ENCODE data around the gene PTPRT. TPM values are rescaled to one million over a fixed set of nuclear protein-coding genes. Genes with fewer than 3 reads are reported as not detected.

The PTPRT gene
- total RNA-seq, 1 donor = 0.72 TPM

DNA sequence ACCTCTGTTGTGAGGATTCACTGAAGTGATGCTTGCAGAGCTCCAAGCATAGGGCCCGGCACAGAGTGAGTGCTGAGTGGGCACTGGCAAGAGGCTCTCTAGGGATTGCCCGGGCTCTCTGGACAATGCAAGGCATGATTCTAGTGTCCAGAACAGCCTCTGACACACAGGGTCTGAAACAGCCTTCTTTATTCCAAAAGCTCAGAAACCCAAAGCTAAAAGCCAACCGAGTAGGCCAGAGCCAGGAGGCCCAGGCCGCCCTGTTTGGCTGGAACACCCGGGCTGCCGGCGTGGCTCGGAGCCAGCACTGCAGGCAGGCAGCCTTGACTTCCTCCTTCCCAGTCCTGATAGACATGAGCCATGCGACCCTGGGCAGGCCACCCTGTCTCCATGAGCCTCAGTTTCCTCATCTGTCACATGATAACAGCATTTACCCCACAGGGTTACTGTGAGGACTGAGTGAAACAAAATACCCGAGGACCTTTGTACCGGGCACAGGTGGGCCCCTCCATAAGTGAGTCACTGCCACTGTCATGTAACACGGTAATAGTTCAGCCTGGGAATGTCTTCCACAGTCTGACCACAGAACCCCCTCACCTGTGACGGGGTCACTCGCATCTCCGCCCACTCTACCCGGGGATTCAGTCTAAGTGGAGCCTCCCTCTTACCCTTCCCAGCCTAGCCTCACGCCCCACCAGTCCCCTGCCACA, 51.5 kb downstream of the PTPRT start:
- TF ChIP-seq, protein P1, sequence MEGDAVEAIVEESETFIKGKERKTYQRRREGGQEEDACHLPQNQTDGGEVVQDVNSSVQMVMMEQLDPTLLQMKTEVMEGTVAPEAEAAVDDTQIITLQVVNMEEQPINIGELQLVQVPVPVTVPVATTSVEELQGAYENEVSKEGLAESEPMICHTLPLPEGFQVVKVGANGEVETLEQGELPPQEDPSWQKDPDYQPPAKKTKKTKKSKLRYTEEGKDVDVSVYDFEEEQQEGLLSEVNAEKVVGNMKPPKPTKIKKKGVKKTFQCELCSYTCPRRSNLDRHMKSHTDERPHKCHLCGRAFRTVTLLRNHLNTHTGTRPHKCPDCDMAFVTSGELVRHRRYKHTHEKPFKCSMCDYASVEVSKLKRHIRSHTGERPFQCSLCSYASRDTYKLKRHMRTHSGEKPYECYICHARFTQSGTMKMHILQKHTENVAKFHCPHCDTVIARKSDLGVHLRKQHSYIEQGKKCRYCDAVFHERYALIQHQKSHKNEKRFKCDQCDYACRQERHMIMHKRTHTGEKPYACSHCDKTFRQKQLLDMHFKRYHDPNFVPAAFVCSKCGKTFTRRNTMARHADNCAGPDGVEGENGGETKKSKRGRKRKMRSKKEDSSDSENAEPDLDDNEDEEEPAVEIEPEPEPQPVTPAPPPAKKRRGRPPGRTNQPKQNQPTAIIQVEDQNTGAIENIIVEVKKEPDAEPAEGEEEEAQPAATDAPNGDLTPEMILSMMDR (IDR thresholded peaks at IDR 0.05; ENCODE audit: insufficient read depth, low read length) = no peak
- no peak for DNase-seq (ENCODE audit: low read depth)
- H3K4me3 ChIP-seq (ENCODE audit: low read depth, low read length) = no peak overlapping the region

DNA sequence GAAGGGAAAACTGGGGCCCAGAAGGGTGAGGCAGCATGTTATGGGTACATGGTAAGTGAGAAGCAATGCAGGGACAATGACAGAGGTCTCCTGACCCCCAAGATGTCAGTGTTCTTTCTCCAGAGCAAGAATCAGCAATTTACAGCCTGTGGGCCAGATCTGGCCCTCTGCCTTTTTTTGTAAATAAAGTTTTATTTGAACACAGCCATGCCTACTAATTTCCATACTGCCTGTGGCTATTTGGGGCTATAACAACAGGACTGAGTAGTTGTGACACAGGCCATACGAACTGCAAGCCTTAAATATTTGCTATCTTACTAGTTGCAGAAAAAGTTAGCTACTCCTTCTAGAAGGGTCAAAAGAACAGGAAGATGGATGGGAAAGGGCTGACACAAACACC, 52.5 kb downstream of the PTPRT start:
- no peak for DNase-seq (ENCODE audit: low read depth)
- TF ChIP-seq, protein P1 (IDR thresholded peaks at IDR 0.05; ENCODE audit: insufficient read depth, low read length) = no peak
- H3K4me3 ChIP-seq (ENCODE audit: low read depth, low read length) = no peak overlapping the region

DNA sequence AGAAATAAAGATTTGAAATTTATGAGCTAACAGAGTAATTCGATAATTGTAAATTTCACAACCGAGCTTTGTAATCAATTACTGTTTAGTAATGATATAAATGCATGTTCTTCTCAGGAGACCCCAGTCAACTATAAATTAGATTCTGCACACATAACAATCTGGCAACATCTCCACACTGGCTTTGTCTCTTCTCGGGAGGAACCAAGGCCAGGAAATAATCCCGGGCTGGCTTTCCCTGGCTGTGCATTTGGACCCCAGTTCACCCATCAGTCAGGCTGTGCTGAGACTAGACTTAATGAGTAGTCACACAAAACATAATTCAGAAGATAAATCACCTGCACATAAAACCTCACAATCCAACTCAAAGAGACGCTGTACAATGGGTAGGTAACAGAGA, 65.5 kb downstream of the PTPRT start:
- DNase-seq (ENCODE audit: low read depth) = no peak
- TF ChIP-seq, protein P1 (IDR thresholded peaks at IDR 0.05; ENCODE audit: insufficient read depth, low read length) = no peak
- no peak overlapping the region for H3K4me3 ChIP-seq (ENCODE audit: low read depth, low read length)

DNA sequence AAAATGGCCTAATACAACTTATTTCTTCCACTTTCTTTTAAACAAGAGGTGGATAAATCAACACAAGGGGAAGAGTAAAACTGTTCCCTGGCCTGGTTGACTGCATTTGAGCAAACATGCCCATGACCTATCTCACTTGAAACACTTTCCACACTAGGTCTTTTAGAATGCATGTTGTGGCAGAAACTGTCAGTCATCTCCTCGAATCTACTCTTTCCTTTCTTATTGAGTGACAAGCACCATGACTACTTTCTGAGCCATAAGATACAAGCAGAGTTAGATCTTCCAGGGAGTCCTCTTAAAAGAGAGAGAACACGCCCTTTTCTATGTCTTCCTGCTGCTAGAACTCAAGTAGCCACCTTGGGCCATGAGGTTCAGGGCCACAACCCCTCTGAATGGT, 66.5 kb downstream of the PTPRT start:
- no peak for DNase-seq (ENCODE audit: low read depth)
- no peak overlapping the region for H3K4me3 ChIP-seq (ENCODE audit: low read depth, low read length)
- TF ChIP-seq, protein P1 (IDR thresholded peaks at IDR 0.05; ENCODE audit: insufficient read depth, low read length) = no peak

DNA sequence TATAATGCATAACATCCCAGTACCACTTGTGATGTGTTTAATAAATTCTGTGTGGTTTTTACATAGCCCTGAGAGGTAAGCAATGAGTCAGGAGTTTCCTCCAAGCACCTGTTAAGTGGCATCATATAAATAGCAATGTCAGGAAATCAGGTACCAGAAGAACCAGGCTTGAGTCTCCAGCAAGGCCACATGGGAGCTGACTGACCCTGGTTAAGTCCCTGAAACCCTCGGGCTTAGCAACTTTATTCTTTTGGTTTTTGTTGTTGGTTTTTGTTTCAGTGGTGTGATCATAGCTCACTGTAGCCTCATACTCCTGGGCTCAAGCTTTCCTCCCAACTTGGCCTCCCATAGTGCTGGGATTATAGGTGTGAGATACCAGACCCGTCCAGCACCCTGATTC, 70.0 kb downstream of the PTPRT start:
- TF ChIP-seq, protein P1 (IDR thresholded peaks at IDR 0.05; ENCODE audit: insufficient read depth, low read length) = no peak
- no peak overlapping the region for H3K4me3 ChIP-seq (ENCODE audit: low read depth, low read length)
- DNase-seq (ENCODE audit: low read depth) = no peak

DNA sequence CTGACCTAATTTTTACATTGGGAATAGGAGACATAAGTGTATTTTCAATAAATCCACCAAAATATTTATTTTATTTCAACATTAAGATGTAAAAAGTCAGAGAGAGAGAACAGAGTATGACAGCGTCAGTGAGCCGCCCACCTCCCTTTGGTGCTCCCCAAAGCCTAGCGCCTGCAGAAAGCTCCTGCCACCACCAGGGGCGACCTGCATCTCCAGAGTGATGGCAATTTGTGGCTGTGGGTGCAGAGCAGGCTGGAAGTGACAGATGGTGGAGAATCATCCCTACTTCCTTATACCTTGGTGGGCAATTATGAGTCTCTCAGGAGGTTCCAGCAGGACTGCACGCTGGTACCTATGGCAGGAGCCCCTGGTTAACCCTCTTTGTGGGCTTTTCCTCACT, 87.3 kb downstream of the PTPRT start:
- H3K4me3 ChIP-seq (ENCODE audit: low read depth, low read length) = no peak overlapping the region
- DNase-seq (ENCODE audit: low read depth) = no peak
- TF ChIP-seq, protein P1 (IDR thresholded peaks at IDR 0.05; ENCODE audit: insufficient read depth, low read length) = no peak

DNA sequence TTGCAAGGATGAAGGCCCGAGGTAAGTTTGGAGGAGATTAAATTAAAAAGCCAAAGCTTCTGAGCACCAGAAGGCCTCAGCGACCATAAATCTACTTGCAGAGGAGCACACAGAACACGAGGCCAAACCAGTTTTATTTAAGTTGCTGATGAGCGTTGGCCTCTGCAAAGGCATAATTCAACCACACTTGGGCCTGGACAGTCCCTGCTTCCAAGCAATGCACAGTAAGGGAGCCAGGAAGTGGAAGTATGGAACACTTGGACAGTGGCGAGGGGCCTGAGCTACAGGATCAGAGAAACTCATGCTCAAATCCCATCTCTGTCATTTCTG, 92.8 kb downstream of the PTPRT start:
- DNase-seq (ENCODE audit: low read depth) = no peak
- TF ChIP-seq, protein P1 (IDR thresholded peaks at IDR 0.05; ENCODE audit: insufficient read depth, low read length) = no peak
- no peak overlapping the region for H3K4me3 ChIP-seq (ENCODE audit: low read depth, low read length)
